ENCODE data around the gene NSMF. TPM values are rescaled to one million over a fixed set of nuclear protein-coding genes. Genes with fewer than 3 reads are reported as not detected.

The NSMF gene
- total and polyA plus RNA-seq, 2 of the 4 experiments (the other 2 are of a cell fraction), result 7.7 to 40.9 TPM

GRCh38 chr9:137459152-137459600 lies at the start of gene NSMF (continued):
- TF ChIP-seq MXI1 (IDR thresholded peaks at IDR 0.05; ENCODE audit: borderline replicate concordance, low read depth, low read length) (0 out of 2 replicates have a peak, but pooled peaks have one; percentile 37), MAFK (IDR thresholded peaks at IDR 0.05; ENCODE audit: low read depth, low read length) (no peak), CTCF (conservative IDR thresholded peaks at IDR 0.05; ENCODE audit: low read depth, low read length) (no peak)

GRCh38 chr9:137506702-137507171 lies 47.6 kb upstream of the NSMF start:
- no peak overlapping the region for H2AK5ac ChIP-seq (ENCODE audit: low read depth, low read length)
- H3K4me2 ChIP-seq (ENCODE audit: low read depth, low read length), result no peak overlapping the region
- no peak overlapping the region for H3K27ac ChIP-seq (ENCODE audit: insufficient read depth, low read length)
- DNase-seq, result peak; percentile 38
- peaks cover 2% of the 10 kb centered on the region; the same call in 1 of the 2 replicates for H3K9me3 ChIP-seq (ENCODE audit: control insufficient read depth, insufficient read depth, low read length)
- no peak overlapping the region for H2BK5ac ChIP-seq (ENCODE audit: low read depth, low read length, poor library complexity, severe bottlenecking)
- no peak overlapping the region for H3K4ac ChIP-seq (ENCODE audit: low read depth, low read length)
- intact Hi-C loops (cut with micrococcal nuclease) (no loop called here), in situ Hi-C loops (cut with MboI; ENCODE audit: low sequenced_read_pairs) (no loop called here), dilution Hi-C loops (cut with HindIII; ENCODE audit: low sequenced_read_pairs, unreplicated experiment) (no loop called here)
- no peaks in the 10 kb centered on the region for H4K20me1 ChIP-seq (ENCODE audit: insufficient read depth, low read length)
- no peak overlapping the region for H2BK120ac ChIP-seq (ENCODE audit: low read depth, low read length)
- no peaks in the 10 kb centered on the region for H3K36me3 ChIP-seq (ENCODE audit: control insufficient read depth, insufficient read depth, low read length)
- no peak overlapping the region for H2AK9ac ChIP-seq (replicated peaks; ENCODE audit: low read depth, low read length, poor library complexity)
- POLR2A ChIA-PET (ENCODE audit: unreplicated experiment), result no interaction called here
- no peak overlapping the region for H3K18ac ChIP-seq (ENCODE audit: low read depth, low read length)
- H4K91ac ChIP-seq (ENCODE audit: insufficient read depth, low read depth, low read length), result no peak overlapping the region
- ATAC-seq (ENCODE audit: low read depth), result no peak
- H3K4me1 ChIP-seq (ENCODE audit: control insufficient read depth, insufficient read depth, low read length), result no peaks in the 10 kb centered on the region
- no peak overlapping the region for H3K9ac ChIP-seq (ENCODE audit: low read depth, low read length)
- H3K4me3 ChIP-seq (ENCODE audit: insufficient read depth, low read depth, low read length), result no peak overlapping the region
- no peaks in the 10 kb centered on the region; the same call in 1 of the 2 replicates for H3K27me3 ChIP-seq (ENCODE audit: control insufficient read depth, insufficient read depth, low read length)
- no peak overlapping the region for H2BK15ac ChIP-seq (ENCODE audit: low read depth, low read length)
- H4K5ac ChIP-seq (ENCODE audit: low read depth, low read length), result no peak overlapping the region
- 67% methylated on average over 20 of the region's 26 CpGs; no CpG with 5 or more reads in 1 of the 2 experiments for WGBS, 2 experiments (ENCODE audit: extremely low coverage in 2 of 2, insufficient read length in 1 of 2)
- no peak overlapping the region for H2AFZ ChIP-seq (replicated peaks; ENCODE audit: low read length, poor library complexity)
- no peak overlapping the region for H3K56ac ChIP-seq (ENCODE audit: extremely low read depth, insufficient read depth, low read length)
- BruUV-seq (replicated peaks), result no TSS peak
- no peak overlapping the region for H2BK20ac ChIP-seq (ENCODE audit: low read depth, low read length)
- H3K14ac ChIP-seq (replicated peaks; ENCODE audit: low read depth, low read length), result no peak overlapping the region
- H3K23ac ChIP-seq (ENCODE audit: low read depth, low read length), result no peak overlapping the region
- TF ChIP-seq MAZ (IDR thresholded peaks at IDR 0.05; ENCODE audit: borderline replicate concordance, low read depth, low read length) (no peak), MXI1 (IDR thresholded peaks at IDR 0.05; ENCODE audit: borderline replicate concordance, low read depth, low read length) (no peak)
- CTCF ChIA-PET, result no interaction called here
- H4K8ac ChIP-seq (ENCODE audit: low read depth in 2 of 2, low read length in 2 of 2), result no peak overlapping the region
- H3K9me1 ChIP-seq (ENCODE audit: insufficient read depth, low read length), result no peaks in the 10 kb centered on the region
- no peaks in the 10 kb centered on the region for H3K79me1 ChIP-seq (ENCODE audit: low read depth in 1 of 2, low read length in 2 of 2)

Measured in IMR-90 (cell line).